ENCODE measurements around the gene GSE1.

The GSE1 gene

GRCh38 chr16:85675251-85675874, 62.2 kb downstream of the GSE1 start:
- DNase-seq (ENCODE audit: low read depth in 2 of 2), result no peak

- no peak for DNase-seq (ENCODE audit: low read depth in 2 of 2)
Measured at GRCh38 chr16:85676466-85676865, 63.3 kb downstream of the GSE1 start.

- no peak for DNase-seq (ENCODE audit: low read depth in 2 of 2)
Measured at GRCh38 chr16:85677383-85677967, 64.4 kb downstream of the GSE1 start.

GRCh38 chr16:85678016-85678415, 64.9 kb downstream of the GSE1 start:
- no peak for DNase-seq (ENCODE audit: low read depth in 2 of 2)

GRCh38 chr16:85678821-85679220, 65.7 kb downstream of the GSE1 start:
- DNase-seq (ENCODE audit: low read depth in 2 of 2), result no peak

- DNase-seq (ENCODE audit: low read depth in 2 of 2), result no peak
Measured at GRCh38 chr16:85679870-85680269, 66.7 kb downstream of the GSE1 start.

GRCh38 chr16:85680352-85680944, 67.3 kb downstream of the GSE1 start:
- DNase-seq (ENCODE audit: low read depth in 2 of 2), result no peak

- no peak for DNase-seq (ENCODE audit: low read depth in 2 of 2)
Measured at GRCh38 chr16:85681255-85681654, 68.1 kb downstream of the GSE1 start.

GRCh38 chr16:85682516-85682915, 69.4 kb downstream of the GSE1 start:
- DNase-seq (ENCODE audit: low read depth in 2 of 2), result no peak

GRCh38 chr16:85683363-85683762, 70.2 kb downstream of the GSE1 start:
- DNase-seq (ENCODE audit: low read depth in 2 of 2), result no peak

- no peak for DNase-seq (ENCODE audit: low read depth in 2 of 2)
Measured at GRCh38 chr16:85685251-85685650, 72.1 kb downstream of the GSE1 start.

GRCh38 chr16:85686912-85687591, 73.9 kb downstream of the GSE1 start:
- peak in 1 of 2 donors; percentile 32 for DNase-seq (ENCODE audit: low read depth in 2 of 2)

- DNase-seq (ENCODE audit: low read depth in 2 of 2), result peak in 1 of 2 donors; percentile 4
Measured at GRCh38 chr16:85687651-85688471, 74.7 kb downstream of the GSE1 start.

GRCh38 chr16:85688586-85689284, 75.6 kb downstream of the GSE1 start, which contains the start of gene GINS2:
GINS2 (minus strand) TSS chr16:85688954; CDS start chr16:85688898, 56 bp downstream.
- peak; percentile 92 to 96 for DNase-seq (ENCODE audit: low read depth in 2 of 2)

- DNase-seq (ENCODE audit: low read depth in 2 of 2), result no peak
Measured at GRCh38 chr16:85689285-85689949, 76.3 kb downstream of the GSE1 start.

- DNase-seq (ENCODE audit: low read depth in 2 of 2), result no peak
Measured at GRCh38 chr16:85689950-85690320, 76.8 kb downstream of the GSE1 start.

GRCh38 chr16:85690469-85691064, 77.4 kb downstream of the GSE1 start:
- DNase-seq (ENCODE audit: low read depth in 2 of 2), result no peak

GRCh38 chr16:85695196-85696128, 82.3 kb downstream of the GSE1 start:
- DNase-seq (ENCODE audit: low read depth in 2 of 2), result no peak

GRCh38 chr16:85696781-85697180, 83.7 kb downstream of the GSE1 start:
- no peak for DNase-seq (ENCODE audit: low read depth in 2 of 2)
